Naive thymus-derived CD4-positive, alpha-beta T cell (primary cell): ENCODE measurements around the gene PGA5. TPM values are rescaled to one million over a fixed set of nuclear protein-coding genes. Genes with fewer than 3 reads are reported as not detected.
"Not testable (repeated sequence)": the region's sequence is repeated elsewhere in the genome, so short reads cannot be mapped to it uniquely, and the experiment has no call there.

Source experiments
- ATAC-seq: fragments of 150-1000 bp; cut with Tn5 transposase; 2 replicates; pipeline ENCODE4 v1.10.0; 2021; ENCODE audit warnings: mild to moderate bottlenecking, moderate library complexity
- CTCF ChIA-PET: fragments of 350-600 bp; sonication (Branson Sonifier 250); formaldehyde crosslinking; loops from one replicate; lab custom pipeline; 2021; ENCODE audit warnings: antibody characterized with exemption; lab: Charles Lee
- POLR2A ChIA-PET: fragments of 350-600 bp; sonication (Branson Sonifier 250); formaldehyde crosslinking; loops from one replicate; lab custom pipeline; 2021; ENCODE audit warnings: antibody characterized with exemption, inconsistent platforms; lab: Charles Lee
- DNase-seq, 9 donors: peaks; one replicate each; pipeline versions ENCODE4 v3.0.0 to v3.0.0-alpha.2; 2020 to 2022; ENCODE audit warnings: mixed read lengths in 1 of 9
- H3K27ac ChIP-seq: one replicate; pipeline ENCODE4 v1.7.0; 2013; ENCODE audit warnings: mild to moderate bottlenecking, low read depth, low read length, moderate library complexity
- H3K27me3 ChIP-seq, 2 donors: one replicate each; pipeline ENCODE4 v1.7.0; 2013; ENCODE audit warnings: low read length in 2 of 2, mild to moderate bottlenecking in 2 of 2, moderate library complexity in 2 of 2; ENCODE audit not compliant: control insufficient read depth in 2 of 2, insufficient read depth in 2 of 2
- H3K36me3 ChIP-seq, 3 experiments: 1 replicate in 2 of 3; 2 replicates in 1 of 3; pipeline ENCODE4 v1.7.0; 2013; ENCODE audit warnings: low read length in 3 of 3, mild to moderate bottlenecking in 3 of 3, moderate library complexity in 1 of 3; ENCODE audit not compliant: insufficient read depth in 3 of 3, control insufficient read depth in 2 of 3
- H3K4me1 ChIP-seq, 2 donors: one replicate each; pipeline ENCODE4 v1.7.0; 2013; ENCODE audit warnings: low read length in 2 of 2, mild to moderate bottlenecking in 2 of 2, moderate library complexity in 1 of 2; ENCODE audit not compliant: control insufficient read depth in 2 of 2, insufficient read depth in 2 of 2
- H3K4me3 ChIP-seq: 2 replicates; pipeline ENCODE4 v1.7.0; 2013; ENCODE audit warnings: mild to moderate bottlenecking, low read length
- H3K9me3 ChIP-seq, 3 experiments: 1 replicate in 2 of 3; 2 replicates in 1 of 3; pipeline ENCODE4 v1.7.0; 2013; ENCODE audit warnings: low read length in 3 of 3; ENCODE audit not compliant: control insufficient read depth in 2 of 3
- H3K27ac Mint-ChIP-seq, 9 donors: one replicate each; pipeline ENCODE4 v1.8.0; 2020 to 2022; ENCODE audit warnings: mixed read lengths in 9 of 9, mild to moderate bottlenecking in 8 of 9, moderate library complexity in 5 of 9, inconsistent platforms in 2 of 9
- H3K27me3 Mint-ChIP-seq, 5 donors: one replicate each; pipeline ENCODE4 v1.8.0; 2021 to 2022; ENCODE audit warnings: mixed read lengths in 5 of 5, mild to moderate bottlenecking in 1 of 5
- H3K36me3 Mint-ChIP-seq, 5 donors: one replicate each; pipeline ENCODE4 v1.8.0; 2020 to 2022; ENCODE audit warnings: mixed read lengths in 5 of 5, mild to moderate bottlenecking in 3 of 5, inconsistent platforms in 1 of 5
- H3K4me1 Mint-ChIP-seq, 7 donors: one replicate each; pipeline ENCODE4 v1.8.0; 2020 to 2022; ENCODE audit warnings: mixed read lengths in 7 of 7, mild to moderate bottlenecking in 3 of 7, inconsistent platforms in 1 of 7
- H3K4me3 Mint-ChIP-seq, 10 donors: one replicate each; pipeline ENCODE4 v1.8.0; 2020 to 2022; ENCODE audit warnings: mild to moderate bottlenecking in 10 of 10, mixed read lengths in 10 of 10, moderate library complexity in 6 of 10, inconsistent platforms in 2 of 10
- H3K9me3 Mint-ChIP-seq, 11 donors: one replicate each; pipeline ENCODE4 v1.8.0; 2020 to 2022; ENCODE audit warnings: mixed read lengths in 11 of 11, mild to moderate bottlenecking in 4 of 11, inconsistent platforms in 1 of 11, moderate library complexity in 1 of 11
- intact Hi-C, 2 donors: fragments of 100-400 bp; cut with micrococcal nuclease; formaldehyde crosslinking; loops; one replicate each; pipeline ENCODE4 v1.15.1; 2023
- polyA plus RNA-seq, 2 donors: library from polyadenylated mRNA; unstranded; fragments of 300-500 nt; fragmentation: Illumina TruSeq; gene quantifications; one replicate each; pipeline ENCODE4 v1.2.3, GENCODE V29; 2021
- total RNA-seq, 6 experiments: library from RNA in 5 of 6; stranded (reverse) in 5 of 6; gene quantifications; 1 replicate in 5 of 6; 2 replicates in 1 of 6; pipeline ENCODE4 v1.2.3 and lab custom pipeline; 2021 to 2026

PGA5 gene
- total and polyA plus RNA-seq, 7 experiments from 2014 or later, result not detected

- no peak for ATAC-seq
- Mint-ChIP-seq H3K4me1 (peaks cover 0 to 4% (median 0%) of the 10 kb centered on the region in 7 donors), H3K9me3 (peaks cover 0 to 6% (median 0%) of the 10 kb centered on the region in 11 donors), H3K27ac (no peak overlapping the region), H3K4me3 (no peak overlapping the region), H3K36me3 (no peaks in the 10 kb centered on the region), H3K27me3 (peaks cover 0 to 22% (median 14%) of the 10 kb centered on the region in 5 donors)
- Histone ChIP-seq H3K36me3 (no peaks in the 10 kb centered on the region), H3K4me1 (no peaks in the 10 kb centered on the region), H3K27ac (no peak overlapping the region), H3K27me3 (no peaks in the 10 kb centered on the region), H3K9me3 (no peaks in the 10 kb centered on the region), H3K4me3 (no peak overlapping the region)
- intact Hi-C loops, result no loop called here
- ChIA-PET CTCF (no interaction called here), POLR2A (no interaction called here)
- DNase-seq, result no peak
Measured at GRCh38 chr11:61198948-61199523, 41.9 kb upstream of the PGA5 start.

- Mint-ChIP-seq H3K4me1 (peaks cover 0 to 3% (median 0%) of the 10 kb centered on the region in 7 donors), H3K27me3 (peaks cover 0 to 18% (median 14%) of the 10 kb centered on the region in 5 donors), H3K9me3 (peaks cover 0 to 6% (median 0%) of the 10 kb centered on the region in 11 donors), H3K36me3 (no peaks in the 10 kb centered on the region), H3K4me3 (no peak overlapping the region), H3K27ac (no peak overlapping the region)
- H3K36me3 ChIP-seq, result no peaks in the 10 kb centered on the region
- no peaks in the 10 kb centered on the region for H3K4me1 ChIP-seq
- ChIA-PET POLR2A (no interaction called here), CTCF (no interaction called here)
- no peaks in the 10 kb centered on the region for H3K9me3 ChIP-seq
- intact Hi-C loops, result no loop called here
- no peak overlapping the region for H3K27ac ChIP-seq
- H3K4me3 ChIP-seq, result no peak overlapping the region
- ATAC-seq (no peak), DNase-seq (no peak)
- H3K27me3 ChIP-seq, result no peaks in the 10 kb centered on the region
Measured at GRCh38 chr11:61201476-61201875, 39.5 kb upstream of the PGA5 start.

GRCh38 chr11:61202950-61203746 lies 37.8 kb upstream of the PGA5 start, which contains the start of gene PGA3:
PGA3 (plus strand) TSS chr11:61203515; CDS start chr11:61203565, 50 bp downstream.
- ATAC-seq, H3K4me3 Mint-ChIP-seq, H3K36me3 ChIP-seq, H3K9me3 ChIP-seq, H3K36me3 Mint-ChIP-seq, H3K4me3 ChIP-seq, H3K9me3 Mint-ChIP-seq, DNase-seq, POLR2A ChIA-PET, H3K27ac ChIP-seq, H3K4me1 ChIP-seq, intact Hi-C loops, H3K4me1 Mint-ChIP-seq, H3K27ac Mint-ChIP-seq, H3K27me3 ChIP-seq: not testable (repeated sequence)
- CTCF ChIA-PET, result interaction anchor here (0.7 kb wide), 1 partner anchor 46 kb away, joined by 4 read pairs; no protein-coding TSS in a partner anchor
- peaks cover 0 to 15% (median 14%) of the 10 kb centered on the region in 5 donors for H3K27me3 Mint-ChIP-seq

GRCh38 chr11:61203873-61204272 lies 37.1 kb upstream of the PGA5 start:
- intact Hi-C loops, DNase-seq, H3K9me3 Mint-ChIP-seq, H3K36me3 Mint-ChIP-seq, H3K4me3 Mint-ChIP-seq, H3K4me1 ChIP-seq, H3K4me1 Mint-ChIP-seq, H3K27me3 ChIP-seq, H3K9me3 ChIP-seq, POLR2A ChIA-PET, H3K27ac Mint-ChIP-seq, H3K36me3 ChIP-seq, H3K4me3 ChIP-seq, H3K27ac ChIP-seq: not testable (repeated sequence)
- CTCF ChIA-PET, result interaction anchor here (0.7 kb wide), 1 partner anchor 47 kb away, joined by 4 read pairs; no protein-coding TSS in a partner anchor
- peak; percentile 55 for ATAC-seq
- peaks cover 0 to 15% (median 12%) of the 10 kb centered on the region in 5 donors for H3K27me3 Mint-ChIP-seq

- H3K4me1 ChIP-seq, POLR2A ChIA-PET, ATAC-seq, H3K4me3 Mint-ChIP-seq, CTCF ChIA-PET, H3K9me3 Mint-ChIP-seq, H3K4me3 ChIP-seq, H3K9me3 ChIP-seq, H3K4me1 Mint-ChIP-seq, H3K27me3 ChIP-seq, H3K27ac Mint-ChIP-seq, H3K36me3 ChIP-seq, intact Hi-C loops, H3K27ac ChIP-seq, H3K36me3 Mint-ChIP-seq, DNase-seq: not testable (repeated sequence)
- peaks cover 0 to 14% (median 11%) of the 10 kb centered on the region in 5 donors for H3K27me3 Mint-ChIP-seq
Measured at GRCh38 chr11:61204502-61205059, 36.4 kb upstream of the PGA5 start.

- intact Hi-C loops, POLR2A ChIA-PET, DNase-seq, ATAC-seq, H3K9me3 ChIP-seq, H3K27me3 Mint-ChIP-seq, H3K4me3 Mint-ChIP-seq, H3K4me1 ChIP-seq, H3K36me3 Mint-ChIP-seq, H3K27me3 ChIP-seq, CTCF ChIA-PET, H3K4me3 ChIP-seq, H3K27ac ChIP-seq, H3K27ac Mint-ChIP-seq, H3K4me1 Mint-ChIP-seq, H3K36me3 ChIP-seq, H3K9me3 Mint-ChIP-seq: not testable (repeated sequence)
Measured at GRCh38 chr11:61207636-61208310, 33.2 kb upstream of the PGA5 start.
